MM.1S (cell line): ENCODE results near the gene MON1B.

Source experiments
- EZH2 ChIP-seq: fragments of 300-600 bp; sonication (generic); optimal IDR thresholded peaks from 2 replicates; pipeline ENCODE3; 2017; ENCODE audit warnings: low read depth, mild to moderate bottlenecking, antibody characterized with exemption, low read length, mixed read lengths
- EZH2phosphoT487 ChIP-seq: fragments of 300-600 bp; sonication (generic); IDR thresholded peaks from 2 replicates; pipeline ENCODE4 v1.6.1; 2018; ENCODE audit warnings: antibody characterized with exemption, low read length
- TF ChIP-seq, protein P1 (sequence below): fragments of 300-600 bp; sonication (generic); IDR thresholded peaks from 2 replicates; pipeline ENCODE4 v1.5.1; 2016; ENCODE audit warnings: antibody characterized with exemption, low read length, mixed read lengths

DNA sequence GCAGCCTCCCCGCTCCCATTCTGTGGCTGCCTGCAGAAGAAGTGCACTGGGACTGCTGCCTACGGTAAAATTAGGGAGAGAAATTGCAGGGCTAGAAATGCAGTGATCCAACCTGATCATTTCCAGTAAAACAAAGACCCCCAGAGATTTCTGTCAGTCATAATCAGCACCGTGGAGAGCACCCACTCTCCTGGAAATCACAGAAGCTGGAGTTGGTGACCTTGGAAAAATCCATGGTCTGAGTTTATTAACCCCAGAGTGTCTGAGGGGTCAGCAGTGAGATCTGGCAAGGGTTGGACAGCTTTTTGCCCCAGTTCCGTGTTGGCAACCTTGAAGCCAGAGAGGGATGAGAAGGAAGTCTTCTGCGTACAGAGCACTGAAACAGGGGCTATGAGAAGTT is 16.0 kb downstream of the MON1B start:
- TF ChIP-seq, protein P1, sequence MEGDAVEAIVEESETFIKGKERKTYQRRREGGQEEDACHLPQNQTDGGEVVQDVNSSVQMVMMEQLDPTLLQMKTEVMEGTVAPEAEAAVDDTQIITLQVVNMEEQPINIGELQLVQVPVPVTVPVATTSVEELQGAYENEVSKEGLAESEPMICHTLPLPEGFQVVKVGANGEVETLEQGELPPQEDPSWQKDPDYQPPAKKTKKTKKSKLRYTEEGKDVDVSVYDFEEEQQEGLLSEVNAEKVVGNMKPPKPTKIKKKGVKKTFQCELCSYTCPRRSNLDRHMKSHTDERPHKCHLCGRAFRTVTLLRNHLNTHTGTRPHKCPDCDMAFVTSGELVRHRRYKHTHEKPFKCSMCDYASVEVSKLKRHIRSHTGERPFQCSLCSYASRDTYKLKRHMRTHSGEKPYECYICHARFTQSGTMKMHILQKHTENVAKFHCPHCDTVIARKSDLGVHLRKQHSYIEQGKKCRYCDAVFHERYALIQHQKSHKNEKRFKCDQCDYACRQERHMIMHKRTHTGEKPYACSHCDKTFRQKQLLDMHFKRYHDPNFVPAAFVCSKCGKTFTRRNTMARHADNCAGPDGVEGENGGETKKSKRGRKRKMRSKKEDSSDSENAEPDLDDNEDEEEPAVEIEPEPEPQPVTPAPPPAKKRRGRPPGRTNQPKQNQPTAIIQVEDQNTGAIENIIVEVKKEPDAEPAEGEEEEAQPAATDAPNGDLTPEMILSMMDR, result no peak
- TF ChIP-seq EZH2 (no peak), EZH2phosphoT487 (no peak)
